K562 (cell line): Measurements from ENCODE around the gene ENG. TPM values are rescaled to one million over a fixed set of nuclear protein-coding genes. Genes with fewer than 3 reads are reported as not detected.

Source experiments
- ADNP ChIP-seq: fragments of 200-800 bp; sonication (Bioruptor generic); IDR thresholded peaks from 2 replicates; pipeline ENCODE4 v1.6.1; 2016; ENCODE audit warnings: missing genetic modification characterization, missing compliant biosample characterization
- ATF7 ChIP-seq: fragments of 450-650 bp; IDR thresholded peaks from 2 replicates; pipeline ENCODE4 v1.7.1; 2014; ENCODE audit warnings: mild to moderate bottlenecking, moderate library complexity
- EGR1 ChIP-seq: fragments of 450-650 bp; conservative IDR thresholded peaks from 2 replicates; pipeline ENCODE4 v1.6.1; 2017; ENCODE audit warnings: mild to moderate bottlenecking
- MTA3 ChIP-seq: fragments of 450-650 bp; formaldehyde crosslinking; IDR thresholded peaks from 2 replicates; pipeline ENCODE4 v1.6.1; 2017; ENCODE audit warnings: mild to moderate bottlenecking, borderline replicate concordance
- RB1 ChIP-seq: fragments of 450-650 bp; IDR thresholded peaks from 2 replicates; pipeline ENCODE4 v1.6.1; 2017; ENCODE audit warnings: low read depth, mild to moderate bottlenecking
- SIN3A ChIP-seq, 2 experiments: fragments of 150-350 bp in 1 of 2; IDR thresholded peaks; 2 replicates each; pipeline ENCODE4 v1.6.1; 2011 to 2016; ENCODE audit warnings: borderline replicate concordance in 2 of 2, low read depth in 2 of 2, low read length in 2 of 2, mild to moderate bottlenecking in 2 of 2, moderate library complexity in 2 of 2; ENCODE audit not compliant: control insufficient read depth in 1 of 2
- ZNF146 ChIP-seq: IDR thresholded peaks from one replicate; pipeline ENCODE4 v1.6.1; 2018; ENCODE audit warnings: missing compliant biosample characterization; ENCODE audit not compliant: unreplicated experiment
- ZNF184 ChIP-seq: sonication (generic); formaldehyde crosslinking; IDR thresholded peaks from 2 replicates; pipeline ENCODE4 v1.5.0; 2020; ENCODE audit warnings: missing genetic modification reagents
- ZNF224 ChIP-seq: sonication (generic); formaldehyde crosslinking; IDR thresholded peaks from 2 replicates; pipeline ENCODE4 v1.8.0; 2022; ENCODE audit warnings: mild to moderate bottlenecking, missing genetic modification reagents
- ZNF324 ChIP-seq: fragments of 250-450 bp; sonication (Bioruptor Pico); IDR thresholded peaks from 2 replicates; pipeline ENCODE4 v1.4.0; 2020; ENCODE audit warnings: mild to moderate bottlenecking
- ZNF75A ChIP-seq: fragments of 450-650 bp; formaldehyde crosslinking; IDR thresholded peaks from 2 replicates; pipeline ENCODE4 v1.4.0; 2020; ENCODE audit warnings: mild to moderate bottlenecking
- polyA plus RNA-seq, 8 experiments: library from polyadenylated mRNA; depleted of rRNA in 4 of 8; stranded (reverse) in 5 of 8; unstranded in 3 of 8; fragments of >200 nt; fragmentation: Nextera tagmentation in 2 of 8; fragmentation: Illumina TruSeq in 1 of 8; extraction: Ambion mirVana in 2 of 8; extraction: Trizol in 1 of 8; gene quantifications; 2 replicates each; pipeline versions ENCODE4 v1.2.1 to v1.2.3, GENCODE V29; 2011 to 2014; ENCODE audit warnings: inconsistent platforms in 1 of 8, missing spikeins in 1 of 8
- total RNA-seq, 7 experiments: library from RNA; depleted of rRNA in 6 of 7; stranded (reverse); fragments of >200 nt in 6 of 7; fragmentation: Illumina TruSeq in 2 of 7; extraction: Trizol in 2 of 7; gene quantifications; 2 replicates each; pipeline versions ENCODE4 v1.2.1 to v1.2.3, GENCODE V29; 2011 to 2021; ENCODE audit warnings: low replicate concordance in 1 of 7
- TF ChIP-seq, protein P1 (sequence below): fragments of 250-450 bp; sonication (Bioruptor Pico); IDR thresholded peaks from 2 replicates; pipeline ENCODE4 v1.4.0; 2020
- TF ChIP-seq, protein P2 (sequence below): IDR thresholded peaks from 3 replicates; pipeline ENCODE4 v1.6.1; 2011; ENCODE audit warnings: borderline replicate concordance, mild to moderate bottlenecking, moderate library complexity; ENCODE audit not compliant: insufficient read length; ENCODE audit errors: extremely low read depth
- TF ChIP-seq, protein P3 (sequence below), 2 experiments: fragments of 450-650 bp; conservative IDR thresholded peaks; 2 replicates each; pipeline ENCODE4 v1.6.1; 2017; ENCODE audit warnings: mild to moderate bottlenecking in 2 of 2, moderate library complexity in 2 of 2
- TF ChIP-seq, protein P4 (sequence below): fragments of 450-650 bp; formaldehyde crosslinking; conservative IDR thresholded peaks from 2 replicates; pipeline ENCODE4 v1.4.0; 2022; ENCODE audit warnings: mild to moderate bottlenecking, missing genetic modification characterization

ENG gene
- total and polyA plus RNA-seq, 9 of the 15 experiments (the other 6 are each of a cell fraction or from before 2014, with no cell fraction given), result 0.04 to 0.40 (median 0.14) TPM; not detected in 1

GRCh38 chr9:127903557-127904475, 49.4 kb upstream of the ENG start (continued):
- TF ChIP-seq, protein P1, sequence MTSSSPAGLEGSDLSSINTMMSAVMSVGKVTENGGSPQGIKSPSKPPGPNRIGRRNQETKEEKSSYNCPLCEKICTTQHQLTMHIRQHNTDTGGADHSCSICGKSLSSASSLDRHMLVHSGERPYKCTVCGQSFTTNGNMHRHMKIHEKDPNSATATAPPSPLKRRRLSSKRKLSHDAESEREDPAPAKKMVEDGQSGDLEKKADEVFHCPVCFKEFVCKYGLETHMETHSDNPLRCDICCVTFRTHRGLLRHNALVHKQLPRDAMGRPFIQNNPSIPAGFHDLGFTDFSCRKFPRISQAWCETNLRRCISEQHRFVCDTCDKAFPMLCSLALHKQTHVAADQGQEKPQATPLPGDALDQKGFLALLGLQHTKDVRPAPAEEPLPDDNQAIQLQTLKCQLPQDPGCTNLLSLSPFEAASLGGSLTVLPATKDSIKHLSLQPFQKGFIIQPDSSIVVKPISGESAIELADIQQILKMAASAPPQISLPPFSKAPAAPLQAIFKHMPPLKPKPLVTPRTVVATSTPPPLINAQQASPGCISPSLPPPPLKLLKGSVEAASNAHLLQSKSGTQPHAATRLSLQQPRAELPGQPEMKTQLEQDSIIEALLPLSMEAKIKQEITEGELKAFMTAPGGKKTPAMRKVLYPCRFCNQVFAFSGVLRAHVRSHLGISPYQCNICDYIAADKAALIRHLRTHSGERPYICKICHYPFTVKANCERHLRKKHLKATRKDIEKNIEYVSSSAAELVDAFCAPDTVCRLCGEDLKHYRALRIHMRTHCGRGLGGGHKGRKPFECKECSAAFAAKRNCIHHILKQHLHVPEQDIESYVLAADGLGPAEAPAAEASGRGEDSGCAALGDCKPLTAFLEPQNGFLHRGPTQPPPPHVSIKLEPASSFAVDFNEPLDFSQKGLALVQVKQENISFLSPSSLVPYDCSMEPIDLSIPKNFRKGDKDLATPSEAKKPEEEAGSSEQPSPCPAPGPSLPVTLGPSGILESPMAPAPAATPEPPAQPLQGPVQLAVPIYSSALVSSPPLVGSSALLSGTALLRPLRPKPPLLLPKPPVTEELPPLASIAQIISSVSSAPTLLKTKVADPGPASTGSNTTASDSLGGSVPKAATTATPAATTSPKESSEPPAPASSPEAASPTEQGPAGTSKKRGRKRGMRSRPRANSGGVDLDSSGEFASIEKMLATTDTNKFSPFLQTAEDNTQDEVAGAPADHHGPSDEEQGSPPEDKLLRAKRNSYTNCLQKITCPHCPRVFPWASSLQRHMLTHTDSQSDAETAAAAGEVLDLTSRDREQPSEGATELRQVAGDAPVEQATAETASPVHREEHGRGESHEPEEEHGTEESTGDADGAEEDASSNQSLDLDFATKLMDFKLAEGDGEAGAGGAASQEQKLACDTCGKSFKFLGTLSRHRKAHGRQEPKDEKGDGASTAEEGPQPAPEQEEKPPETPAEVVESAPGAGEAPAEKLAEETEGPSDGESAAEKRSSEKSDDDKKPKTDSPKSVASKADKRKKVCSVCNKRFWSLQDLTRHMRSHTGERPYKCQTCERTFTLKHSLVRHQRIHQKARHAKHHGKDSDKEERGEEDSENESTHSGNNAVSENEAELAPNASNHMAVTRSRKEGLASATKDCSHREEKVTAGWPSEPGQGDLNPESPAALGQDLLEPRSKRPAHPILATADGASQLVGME (CRISPR knock-in tag), result no peak
- no peak for TF ChIP-seq ZNF146 (CRISPR knock-in tag)
- TF ChIP-seq, protein P2, sequence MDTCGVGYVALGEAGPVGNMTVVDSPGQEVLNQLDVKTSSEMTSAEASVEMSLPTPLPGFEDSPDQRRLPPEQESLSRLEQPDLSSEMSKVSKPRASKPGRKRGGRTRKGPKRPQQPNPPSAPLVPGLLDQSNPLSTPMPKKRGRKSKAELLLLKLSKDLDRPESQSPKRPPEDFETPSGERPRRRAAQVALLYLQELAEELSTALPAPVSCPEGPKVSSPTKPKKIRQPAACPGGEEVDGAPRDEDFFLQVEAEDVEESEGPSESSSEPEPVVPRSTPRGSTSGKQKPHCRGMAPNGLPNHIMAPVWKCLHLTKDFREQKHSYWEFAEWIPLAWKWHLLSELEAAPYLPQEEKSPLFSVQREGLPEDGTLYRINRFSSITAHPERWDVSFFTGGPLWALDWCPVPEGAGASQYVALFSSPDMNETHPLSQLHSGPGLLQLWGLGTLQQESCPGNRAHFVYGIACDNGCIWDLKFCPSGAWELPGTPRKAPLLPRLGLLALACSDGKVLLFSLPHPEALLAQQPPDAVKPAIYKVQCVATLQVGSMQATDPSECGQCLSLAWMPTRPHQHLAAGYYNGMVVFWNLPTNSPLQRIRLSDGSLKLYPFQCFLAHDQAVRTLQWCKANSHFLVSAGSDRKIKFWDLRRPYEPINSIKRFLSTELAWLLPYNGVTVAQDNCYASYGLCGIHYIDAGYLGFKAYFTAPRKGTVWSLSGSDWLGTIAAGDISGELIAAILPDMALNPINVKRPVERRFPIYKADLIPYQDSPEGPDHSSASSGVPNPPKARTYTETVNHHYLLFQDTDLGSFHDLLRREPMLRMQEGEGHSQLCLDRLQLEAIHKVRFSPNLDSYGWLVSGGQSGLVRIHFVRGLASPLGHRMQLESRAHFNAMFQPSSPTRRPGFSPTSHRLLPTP, result no peak
- TF ChIP-seq MTA3, result peak; percentile 79
- peak; percentile 68; the same call in 1 of the 2 replicates for TF ChIP-seq ATF7
- no peak for TF ChIP-seq ZNF184
- TF ChIP-seq SIN3A (IDR thresholded peaks at IDR 0.05; ENCODE audit: borderline replicate concordance in 2 of 2, control insufficient read depth in 1 of 2, low read depth in 2 of 2, low read length in 2 of 2), result no peak
- no peak for TF ChIP-seq ADNP (tag)
- no peak for TF ChIP-seq ZNF224 (CRISPR knock-in tag)
- TF ChIP-seq RB1, result 0 out of 2 replicates have a peak, but pooled peaks have one; percentile 30
- no peak for TF ChIP-seq EGR1
- no peak for TF ChIP-seq ZNF75A
- no peak for TF ChIP-seq ZNF324
- TF ChIP-seq, protein P3, sequence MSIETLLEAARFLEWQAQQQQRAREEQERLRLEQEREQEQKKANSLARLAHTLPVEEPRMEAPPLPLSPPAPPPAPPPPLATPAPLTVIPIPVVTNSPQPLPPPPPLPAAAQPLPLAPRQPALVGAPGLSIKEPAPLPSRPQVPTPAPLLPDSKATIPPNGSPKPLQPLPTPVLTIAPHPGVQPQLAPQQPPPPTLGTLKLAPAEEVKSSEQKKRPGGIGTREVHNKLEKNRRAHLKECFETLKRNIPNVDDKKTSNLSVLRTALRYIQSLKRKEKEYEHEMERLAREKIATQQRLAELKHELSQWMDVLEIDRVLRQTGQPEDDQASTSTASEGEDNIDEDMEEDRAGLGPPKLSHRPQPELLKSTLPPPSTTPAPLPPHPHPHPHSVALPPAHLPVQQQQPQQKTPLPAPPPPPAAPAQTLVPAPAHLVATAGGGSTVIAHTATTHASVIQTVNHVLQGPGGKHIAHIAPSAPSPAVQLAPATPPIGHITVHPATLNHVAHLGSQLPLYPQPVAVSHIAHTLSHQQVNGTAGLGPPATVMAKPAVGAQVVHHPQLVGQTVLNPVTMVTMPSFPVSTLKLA (conservative IDR thresholded peaks at IDR 0.05), result no peak; a peak in 1 of 4 replicates
- TF ChIP-seq, protein P4, sequence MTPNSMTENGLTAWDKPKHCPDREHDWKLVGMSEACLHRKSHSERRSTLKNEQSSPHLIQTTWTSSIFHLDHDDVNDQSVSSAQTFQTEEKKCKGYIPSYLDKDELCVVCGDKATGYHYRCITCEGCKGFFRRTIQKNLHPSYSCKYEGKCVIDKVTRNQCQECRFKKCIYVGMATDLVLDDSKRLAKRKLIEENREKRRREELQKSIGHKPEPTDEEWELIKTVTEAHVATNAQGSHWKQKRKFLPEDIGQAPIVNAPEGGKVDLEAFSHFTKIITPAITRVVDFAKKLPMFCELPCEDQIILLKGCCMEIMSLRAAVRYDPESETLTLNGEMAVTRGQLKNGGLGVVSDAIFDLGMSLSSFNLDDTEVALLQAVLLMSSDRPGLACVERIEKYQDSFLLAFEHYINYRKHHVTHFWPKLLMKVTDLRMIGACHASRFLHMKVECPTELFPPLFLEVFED, result no peak
